NCI-H2029 treated with DMSO at 0.1 percent for 48 hours (cell line): ENCODE measurements around the gene NTM.
"Not testable (repeated sequence)": the region's sequence is repeated elsewhere in the genome, so short reads cannot be mapped to it uniquely, and the experiment has no call there.

Experiments used
- DNase-seq: peaks from one replicate; lab custom pipeline; 2025; lab: John Stamatoyannopoulos, UW

NTM gene

DNA sequence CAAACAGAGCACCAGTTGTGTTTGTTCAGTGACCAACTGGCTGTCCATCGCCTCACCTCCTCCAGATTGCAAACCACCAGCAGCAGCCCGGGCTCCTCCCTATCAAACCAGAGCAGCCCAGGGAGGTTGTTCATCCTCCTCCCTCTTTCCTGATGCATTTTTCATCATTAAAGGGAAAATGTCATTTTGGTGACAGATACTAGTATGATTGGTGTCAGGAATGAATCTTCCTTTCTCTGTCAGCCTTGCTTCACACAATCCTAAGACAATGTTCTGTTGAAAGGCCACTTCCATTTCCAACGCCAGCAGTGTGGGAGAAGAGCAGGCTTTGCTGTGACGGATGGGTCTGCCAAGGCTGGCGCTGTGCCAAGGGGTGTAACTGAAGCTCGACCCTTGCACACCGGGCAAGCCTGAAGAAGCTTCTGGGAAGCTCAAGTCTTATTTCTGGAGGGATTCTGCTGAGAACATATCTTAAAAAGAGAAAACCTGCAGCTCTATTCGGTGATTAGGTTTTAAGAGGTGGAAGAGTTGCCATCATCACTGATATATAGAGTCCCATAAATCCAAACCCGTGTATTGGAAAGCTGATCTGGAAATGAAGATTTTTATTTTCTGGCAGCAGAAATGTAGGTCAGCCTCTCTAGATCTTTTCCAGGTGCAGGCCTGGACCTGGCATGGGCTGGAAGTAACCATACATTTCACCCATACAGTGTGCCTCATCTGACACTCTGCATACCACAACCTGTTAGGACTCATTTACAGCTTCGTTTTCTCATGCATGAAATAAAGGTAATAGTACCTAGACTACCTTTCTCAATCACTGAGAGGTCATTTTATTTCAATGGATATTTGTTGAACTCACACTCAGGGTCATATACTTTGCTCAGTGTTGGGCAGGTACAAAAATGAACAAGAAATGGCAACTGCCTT is 524.5 kb downstream of the NTM start:
- no peak for DNase-seq

DNA sequence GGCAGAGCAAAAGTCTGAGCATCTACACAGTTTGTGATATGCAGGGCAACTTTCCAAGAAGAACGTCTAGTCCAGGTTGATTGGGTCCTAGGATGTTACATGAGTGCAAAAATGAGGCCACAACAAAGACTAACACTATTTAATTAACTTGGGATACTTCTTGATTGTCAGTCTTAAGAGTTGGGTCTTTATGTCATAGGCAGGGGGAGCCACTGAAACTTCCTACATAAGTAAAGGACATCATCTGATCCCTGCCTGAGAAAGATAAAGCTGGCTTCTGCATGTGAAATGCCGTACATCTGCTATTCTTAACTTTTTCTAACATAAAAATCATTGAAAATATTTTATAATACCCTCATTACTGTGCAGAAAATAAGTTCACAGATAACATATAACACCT is 525.5 kb downstream of the NTM start:
- no peak for DNase-seq

DNA sequence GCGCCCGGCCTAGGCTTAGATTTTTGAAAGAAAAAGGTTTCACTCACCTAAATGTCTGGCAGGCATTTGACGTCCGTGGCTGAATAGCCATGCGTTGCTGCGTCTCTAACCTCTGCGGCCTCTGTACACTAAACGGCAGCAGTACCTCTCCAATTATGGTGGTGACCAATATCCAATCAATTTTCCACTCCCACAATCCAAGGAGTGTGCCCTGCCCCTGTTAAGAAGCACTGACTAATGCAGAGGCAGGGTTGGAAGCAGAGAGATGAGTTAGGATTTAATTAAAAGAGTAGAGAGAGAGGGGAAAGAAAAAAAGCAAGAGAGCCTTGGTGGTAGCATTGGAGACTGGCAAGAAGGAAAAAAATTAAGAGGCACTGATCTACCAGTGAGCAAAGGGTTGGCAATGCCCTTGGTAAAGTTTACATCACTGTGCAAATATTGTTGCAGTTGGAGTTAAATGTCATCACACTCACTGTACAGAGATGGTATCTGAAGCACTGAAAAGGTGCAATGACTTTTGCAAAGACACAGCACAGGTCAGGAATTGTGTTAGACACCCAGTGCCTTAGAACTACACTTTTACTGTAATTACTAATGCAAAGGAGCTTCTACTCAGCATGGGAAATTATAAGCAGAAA is 526.7 kb downstream of the NTM start:
- no peak for DNase-seq

DNA sequence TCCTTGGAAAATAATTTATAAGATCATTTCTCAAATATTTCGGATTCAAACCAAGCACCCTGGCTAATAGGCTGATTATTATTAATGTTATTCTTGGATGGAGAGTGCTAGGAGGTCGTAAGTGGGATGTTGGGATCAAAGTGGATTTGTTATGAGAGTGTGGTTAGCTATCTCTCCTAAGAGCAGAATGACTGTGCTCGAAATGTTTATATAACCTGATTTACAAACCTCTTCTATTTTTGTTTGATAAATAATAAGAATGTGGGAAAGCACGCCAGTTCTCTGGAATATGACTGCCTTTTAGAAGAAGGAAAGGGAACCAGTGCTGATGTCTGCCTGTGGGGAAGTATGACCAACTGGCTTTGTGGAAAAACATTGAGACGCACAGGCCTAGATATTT is 527.5 kb downstream of the NTM start:
- DNase-seq, result no peak

DNA sequence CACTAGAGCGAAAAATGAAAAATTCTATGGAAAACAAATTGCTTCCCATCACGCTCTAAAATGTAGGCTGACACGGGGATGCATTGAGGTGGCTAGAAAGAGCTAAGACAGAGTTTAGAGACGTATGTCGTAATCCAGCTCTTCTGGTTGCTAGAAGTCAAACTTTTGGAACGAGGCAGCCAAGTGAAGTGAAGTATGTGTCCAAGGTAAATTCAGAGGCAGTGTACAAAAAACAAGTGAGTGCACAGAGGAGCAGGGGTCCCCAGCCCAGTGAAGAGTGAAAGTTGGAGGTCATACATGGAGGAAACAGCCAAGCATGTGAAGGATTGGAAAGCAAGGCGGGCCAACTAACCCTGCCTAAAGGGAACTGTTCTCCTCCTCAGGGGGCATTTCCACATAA is 528.5 kb downstream of the NTM start:
- DNase-seq, result no peak

DNA sequence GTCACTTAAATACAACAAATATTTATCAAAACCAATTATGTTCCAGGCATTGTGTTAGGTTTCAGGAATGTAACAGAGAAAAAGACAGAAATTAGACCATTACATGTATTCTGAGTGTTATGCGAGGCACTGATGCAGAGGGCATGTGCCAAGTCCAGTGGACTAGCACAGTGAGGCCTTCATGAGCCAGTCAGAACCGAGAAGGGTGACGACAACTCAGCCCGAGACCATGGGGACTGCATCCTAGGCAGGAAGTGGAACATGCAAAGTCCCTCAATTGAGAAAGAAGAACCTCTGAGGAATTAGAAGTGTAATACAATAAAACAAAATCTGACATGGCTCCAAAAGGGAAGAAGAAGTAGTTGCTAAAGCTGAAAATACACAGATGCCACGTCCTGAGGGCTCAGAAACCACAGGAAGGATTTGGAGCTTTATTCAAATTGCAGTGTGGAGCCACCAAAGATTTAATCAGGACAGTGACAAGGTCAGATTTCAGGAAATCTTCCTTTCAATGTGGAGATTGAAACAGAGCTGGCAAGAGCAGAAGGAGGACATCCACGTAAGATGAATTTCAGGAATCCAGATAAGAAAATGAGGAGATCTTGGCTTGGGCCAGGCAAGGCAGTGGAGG is 529.6 kb downstream of the NTM start:
- no peak for DNase-seq

DNA sequence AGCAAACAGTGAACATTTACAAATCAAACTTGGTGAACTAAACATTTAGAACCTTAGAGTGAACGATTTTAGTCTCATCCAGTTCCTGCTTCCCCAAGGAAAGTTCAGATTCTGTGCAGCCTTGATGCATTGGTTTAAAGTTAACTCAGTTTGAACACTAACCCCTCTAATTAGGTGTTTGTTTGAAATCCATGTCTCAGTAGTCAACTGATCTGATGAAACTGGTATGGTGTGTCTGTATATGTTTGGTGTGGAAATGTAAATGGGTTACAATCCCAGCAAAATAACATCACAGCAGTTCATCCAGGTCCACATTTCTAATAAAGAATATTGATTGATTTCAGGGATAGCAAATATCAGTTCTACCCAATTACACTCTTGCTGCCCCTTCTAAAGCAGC is 532.0 kb downstream of the NTM start:
- no peak for DNase-seq

DNA sequence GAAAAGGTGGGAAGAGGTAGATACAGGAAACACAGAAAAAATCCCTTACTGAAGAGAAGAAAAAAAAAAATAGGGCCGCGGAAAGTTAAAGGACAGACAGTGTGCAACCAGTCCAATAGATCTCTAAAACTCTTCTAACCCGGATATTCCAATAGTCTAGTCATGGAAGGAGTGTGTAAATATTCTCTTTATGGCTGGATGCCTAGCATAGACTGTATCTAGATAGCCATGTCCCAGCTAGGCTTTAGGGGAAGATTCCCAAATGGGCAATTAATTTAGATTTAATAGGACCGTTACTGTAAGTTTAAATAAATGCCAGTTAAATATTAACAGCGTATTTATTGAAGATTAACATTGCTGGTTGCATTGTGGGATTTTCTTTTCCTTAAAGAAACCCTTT is 532.7 kb downstream of the NTM start:
- DNase-seq, result no peak

DNA sequence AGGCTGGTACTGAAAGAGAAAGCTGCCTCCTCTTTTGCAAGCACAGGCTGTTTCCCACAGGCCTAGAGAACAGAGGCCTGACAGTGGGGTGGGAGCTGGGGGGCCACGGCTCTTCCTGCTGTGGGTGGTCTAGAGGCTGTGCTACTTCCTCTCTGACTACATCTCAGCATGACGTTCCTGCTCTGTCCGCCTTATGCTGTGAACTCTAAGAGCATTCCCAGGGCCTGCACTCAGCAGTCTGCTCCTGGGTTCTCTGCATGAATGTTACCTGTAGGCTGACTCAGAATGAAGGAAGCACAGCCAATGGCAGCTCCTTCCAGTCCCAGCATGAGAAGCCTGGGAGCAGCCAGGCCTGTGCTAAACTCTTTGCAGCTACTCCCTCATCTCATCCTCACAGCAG is 534.3 kb downstream of the NTM start:
- DNase-seq, result no peak

DNA sequence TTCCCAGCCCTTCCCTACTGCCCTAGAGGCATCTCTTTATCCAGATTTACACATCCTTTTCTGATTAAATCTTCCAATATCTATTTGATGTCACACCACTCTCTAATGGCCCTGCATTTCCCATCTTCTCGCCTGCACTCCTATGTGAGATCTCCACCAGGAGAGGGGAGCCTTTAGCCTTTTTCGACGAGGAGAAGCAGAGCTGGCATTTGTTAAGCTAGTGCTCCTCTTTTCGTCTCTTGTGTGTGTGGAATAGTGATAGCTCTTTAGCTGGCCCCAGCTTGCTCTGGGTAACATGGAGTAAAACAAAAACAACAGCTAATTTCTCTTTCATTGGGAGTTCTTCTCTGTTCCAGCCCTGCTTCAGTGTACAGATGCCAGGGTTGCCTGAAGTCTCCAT is 536.5 kb downstream of the NTM start:
- DNase-seq, result no peak

DNA sequence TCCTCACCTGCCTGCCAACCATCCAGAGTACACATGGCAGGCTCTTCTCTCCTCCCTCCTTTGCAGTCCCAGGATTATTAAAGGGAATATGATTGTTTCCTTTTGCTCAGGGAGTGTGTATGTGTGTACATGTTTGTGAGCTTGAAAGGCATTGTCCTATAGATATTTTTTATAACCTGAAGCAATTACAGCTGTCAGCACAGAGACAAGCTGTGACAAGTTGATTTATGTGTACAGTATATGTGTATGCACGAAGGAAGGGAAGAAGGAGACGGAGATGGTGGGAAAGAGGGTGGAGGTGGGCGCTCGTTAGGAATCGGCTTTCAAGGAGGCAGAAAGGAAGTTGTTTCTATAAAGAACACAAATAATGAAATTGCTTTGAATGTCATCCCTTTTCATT is 537.0 kb downstream of the NTM start:
- DNase-seq, result no peak

DNA sequence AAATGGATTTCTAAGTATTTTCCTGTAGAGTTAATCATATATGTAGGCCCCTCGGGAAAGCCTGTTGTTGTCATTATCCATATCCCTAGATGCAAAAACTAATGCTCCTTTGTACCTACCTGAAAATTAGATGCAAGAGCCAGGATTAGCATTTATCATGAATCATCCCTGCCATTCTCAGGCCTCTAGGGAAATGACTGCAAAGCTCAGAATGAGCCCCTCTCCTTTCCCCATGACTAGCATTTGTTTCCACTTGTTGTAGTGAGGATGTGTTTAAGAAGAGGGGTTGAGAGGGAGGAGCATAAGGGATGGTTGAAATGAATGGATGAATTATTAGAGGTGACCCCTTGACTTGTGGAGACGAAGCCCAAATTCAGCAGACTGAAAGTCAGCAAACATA is 537.9 kb downstream of the NTM start:
- DNase-seq, result no peak

DNA sequence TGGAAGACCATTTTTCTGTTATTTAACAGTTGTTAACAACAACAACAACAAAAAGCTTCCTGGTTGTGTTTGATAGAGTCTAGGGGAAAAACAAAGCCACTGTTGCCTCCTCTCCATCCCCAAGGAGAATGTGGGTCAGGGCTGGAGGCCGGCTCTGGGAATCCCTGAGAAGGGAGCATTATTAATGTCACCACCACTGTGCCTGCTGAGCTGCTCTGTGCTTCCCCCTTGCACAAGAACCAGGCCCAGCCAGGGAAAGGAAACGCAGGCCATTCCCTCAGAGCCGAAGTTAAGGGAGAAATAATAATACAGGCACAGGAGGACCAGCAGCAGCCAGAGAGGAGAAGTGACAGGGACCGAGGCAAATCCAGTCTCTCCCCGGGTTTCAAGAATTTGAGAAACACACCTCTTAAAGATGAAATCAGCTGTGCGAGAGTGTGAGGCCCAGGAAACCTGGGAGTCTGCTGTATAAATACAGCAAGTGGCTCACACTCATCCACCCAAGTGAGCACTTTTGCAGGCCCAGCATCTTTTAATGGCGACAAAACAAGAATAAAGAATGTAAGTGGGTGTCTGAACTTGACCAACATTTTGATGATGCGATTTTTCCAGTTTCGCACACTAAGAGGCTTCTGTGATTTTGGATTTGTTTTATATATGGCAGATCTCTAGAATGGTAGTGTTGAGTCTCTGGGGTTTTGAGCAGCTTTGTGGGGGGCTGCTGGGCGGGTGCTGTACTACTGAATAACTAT is 539.2 kb downstream of the NTM start:
- no peak for DNase-seq

DNA sequence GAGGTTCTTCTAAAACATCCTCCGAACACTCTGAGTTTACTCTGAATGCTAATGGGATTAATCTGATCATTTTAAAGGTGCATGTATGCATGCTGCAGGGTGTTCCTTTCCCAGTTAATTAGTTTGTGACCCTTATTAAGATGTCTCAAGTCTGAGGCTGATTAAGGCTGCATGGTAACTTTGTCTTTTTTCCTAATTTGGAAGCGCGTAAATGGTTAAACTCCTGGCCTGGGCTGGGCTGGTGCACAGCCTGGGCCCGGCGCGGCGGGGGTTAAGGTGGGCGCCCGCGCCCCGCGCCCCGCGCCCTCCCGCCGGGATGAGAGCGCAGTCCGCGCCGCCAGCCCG is 539.7 kb downstream of the NTM start:
- DNase-seq, result no peak

DNA sequence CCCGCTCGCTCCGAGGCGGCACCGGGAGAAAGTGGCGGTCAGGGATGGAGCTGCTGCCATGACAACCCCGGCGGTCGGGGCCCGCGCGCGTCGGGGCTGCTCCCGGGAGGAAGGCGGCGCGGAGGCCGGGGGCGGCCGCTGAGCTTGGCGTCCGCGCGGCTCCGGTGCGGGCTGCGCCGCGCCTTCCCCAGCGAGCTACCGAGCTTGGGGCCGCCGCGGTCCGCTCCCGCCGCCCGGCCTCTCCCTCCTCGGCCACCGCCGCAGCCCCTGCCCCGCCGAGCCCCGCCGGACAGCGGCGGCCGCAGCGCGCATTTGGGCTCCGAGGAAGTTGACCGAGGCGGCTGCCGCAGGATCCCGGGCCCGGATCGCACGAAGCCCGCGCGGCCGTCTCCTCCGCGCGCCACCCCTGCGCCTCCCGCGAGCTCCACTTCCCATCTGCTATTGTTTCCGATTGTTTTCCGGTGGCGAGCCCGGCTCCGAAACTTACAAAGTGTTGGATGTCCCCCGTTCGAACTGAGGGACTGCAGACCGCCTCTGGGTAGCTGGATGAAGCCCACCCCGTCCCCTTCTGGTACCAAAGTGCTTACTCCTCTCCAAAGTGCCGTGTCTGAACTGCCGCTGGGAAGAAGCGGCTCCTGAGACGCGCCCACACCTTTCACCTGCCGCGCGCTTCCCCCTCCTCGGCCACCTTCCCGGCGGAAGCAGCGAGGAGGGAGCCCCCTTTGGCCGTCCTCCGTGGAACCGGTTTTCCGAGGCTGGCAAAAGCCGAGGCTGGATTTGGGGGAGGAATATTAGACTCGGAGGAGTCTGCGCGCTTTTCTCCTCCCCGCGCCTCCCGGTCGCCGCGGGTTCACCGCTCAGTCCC is 540.3 kb downstream of the NTM start:
- DNase-seq, result no peak

DNA sequence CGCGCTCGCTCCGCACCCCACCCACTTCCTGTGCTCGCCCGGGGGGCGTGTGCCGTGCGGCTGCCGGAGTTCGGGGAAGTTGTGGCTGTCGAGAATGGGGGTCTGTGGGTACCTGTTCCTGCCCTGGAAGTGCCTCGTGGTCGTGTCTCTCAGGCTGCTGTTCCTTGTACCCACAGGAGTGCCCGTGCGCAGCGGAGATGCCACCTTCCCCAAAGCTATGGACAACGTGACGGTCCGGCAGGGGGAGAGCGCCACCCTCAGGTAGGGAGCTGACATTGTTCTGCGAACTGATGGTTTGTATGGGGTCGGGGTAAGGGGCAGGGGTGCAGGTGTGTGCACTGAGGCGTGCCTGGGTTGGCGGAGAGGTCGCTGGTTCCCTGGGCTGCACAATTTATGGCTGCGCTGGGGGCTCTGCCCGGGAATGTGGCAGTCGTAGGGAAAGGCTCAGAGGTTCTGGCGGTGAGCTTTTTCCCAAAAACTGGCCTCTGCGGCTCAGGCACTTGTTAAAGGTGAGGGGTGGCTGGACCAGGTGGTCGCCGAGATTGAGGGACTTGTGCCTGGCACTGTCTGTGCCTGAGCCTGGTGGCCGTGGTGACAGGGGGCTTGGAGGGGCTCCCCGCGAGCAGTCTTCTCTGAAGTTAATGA is 541.1 kb downstream of the NTM start:
- not testable (repeated sequence) for DNase-seq

DNA sequence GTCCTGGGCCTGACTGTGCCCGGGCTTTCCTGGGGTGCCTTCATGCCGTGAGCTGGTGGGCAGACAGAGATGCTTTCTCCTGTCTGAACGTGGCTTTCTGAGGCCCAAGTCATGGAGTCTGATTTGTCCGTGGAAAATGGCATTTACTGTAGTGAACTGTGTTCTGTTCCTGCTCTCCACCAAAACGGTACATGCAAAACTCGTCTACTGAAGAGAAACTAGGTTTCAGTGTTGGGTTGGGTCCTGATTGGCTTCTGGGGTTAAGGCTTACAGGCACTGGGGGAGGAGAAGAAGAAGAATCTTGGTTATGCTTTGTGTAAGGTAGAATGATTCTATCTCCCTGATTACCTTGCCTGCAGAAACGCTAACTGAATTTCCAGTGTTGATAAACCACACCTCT is 541.7 kb downstream of the NTM start:
- no peak for DNase-seq

DNA sequence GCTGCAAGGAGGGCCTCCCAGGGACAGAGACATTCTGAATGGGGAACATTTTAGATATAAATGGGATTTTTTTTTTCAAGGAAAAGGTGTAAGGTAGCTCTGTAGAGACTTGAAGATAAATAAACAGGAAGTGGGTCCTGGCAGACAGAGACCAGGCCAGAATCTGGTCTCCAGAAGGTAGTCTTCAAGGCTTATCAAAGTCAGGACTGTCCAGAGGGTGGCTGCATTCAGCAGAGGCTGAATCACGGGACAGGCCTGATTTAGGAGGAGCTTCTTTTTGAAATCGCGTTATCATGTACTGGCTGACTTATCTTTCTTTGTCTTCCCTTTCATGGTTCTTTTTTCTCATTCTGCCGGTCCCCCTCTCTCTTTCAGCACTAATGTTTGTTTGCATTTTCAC is 542.9 kb downstream of the NTM start:
- no peak for DNase-seq

DNA sequence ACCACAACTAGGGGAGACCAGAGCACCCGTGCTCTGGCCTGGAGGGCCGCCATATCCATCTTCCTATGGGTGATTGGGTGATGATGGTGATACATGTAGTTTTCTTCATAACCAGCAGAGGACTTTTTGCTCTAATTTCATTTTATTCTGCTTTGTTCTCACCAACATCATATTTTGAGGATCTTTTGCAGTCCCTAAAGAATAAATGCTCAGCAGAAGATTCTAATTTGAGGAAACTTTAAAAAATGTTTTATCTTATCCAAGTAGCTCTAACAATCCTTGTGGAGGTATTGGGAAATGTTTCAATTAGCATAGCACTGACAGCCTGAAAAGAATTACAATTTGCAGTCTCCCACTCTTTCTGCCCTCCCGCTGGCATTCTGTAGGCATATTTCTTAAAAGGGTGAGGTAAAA is 544.0 kb downstream of the NTM start:
- no peak for DNase-seq

DNA sequence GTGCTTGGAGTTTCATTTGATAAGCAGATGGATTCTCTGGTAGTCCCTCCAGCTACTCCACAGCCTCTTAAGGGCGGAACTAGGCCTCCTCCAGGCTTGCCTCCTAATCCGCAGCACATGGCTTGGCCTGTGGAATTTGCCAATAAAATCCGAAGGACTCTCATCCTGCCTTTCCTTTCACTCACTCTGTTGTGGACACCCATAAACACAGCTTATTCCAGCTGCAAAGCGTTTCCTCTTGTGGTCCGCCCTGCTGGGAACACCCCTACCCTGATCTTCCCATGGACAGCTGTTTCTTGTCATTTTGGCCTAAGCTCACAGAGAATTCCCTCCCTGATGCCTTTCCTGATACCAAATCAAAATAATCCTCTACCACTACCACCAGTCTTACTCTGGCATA is 546.2 kb downstream of the NTM start:
- DNase-seq, result no peak
